ENCODE measurements around the gene ZNG1B.

DNA sequence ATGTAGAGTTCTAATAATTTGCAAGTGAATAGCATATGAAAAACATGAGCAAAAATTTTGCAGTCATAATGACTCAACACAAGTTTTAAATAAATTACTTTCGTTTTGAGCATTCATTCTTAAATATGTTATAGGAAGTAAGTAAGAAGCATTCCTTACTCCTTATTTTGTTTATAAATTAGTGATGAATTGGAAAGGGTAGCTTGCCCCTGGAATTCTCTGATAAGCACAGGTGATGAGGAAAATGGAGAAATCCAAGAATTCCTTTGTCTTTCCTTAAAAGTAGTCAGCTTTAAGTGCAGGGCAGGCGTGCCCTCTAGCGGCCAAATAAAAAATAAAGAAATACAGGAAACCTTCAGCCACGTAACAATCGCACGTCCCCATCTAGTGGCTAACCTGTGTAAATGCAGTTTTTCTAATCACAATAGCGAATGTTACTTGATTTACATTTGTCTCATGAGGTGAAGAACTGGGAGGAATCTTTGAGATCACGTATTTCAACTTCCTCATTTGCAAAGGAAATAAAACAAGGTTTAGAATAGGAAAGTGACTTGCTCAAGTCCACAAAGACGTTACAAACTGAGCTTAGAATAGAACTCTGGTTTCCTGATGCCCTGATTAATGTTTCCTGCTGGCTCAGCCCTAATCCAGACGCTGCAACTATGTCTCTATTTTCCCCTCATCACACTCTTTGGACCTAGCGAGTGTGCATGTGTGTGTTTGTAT, 47.2 kb upstream of the ZNG1B start:
- no peak for TF ChIP-seq EZH2 (IDR thresholded peaks at IDR 0.05; ENCODE audit: borderline replicate concordance, low read length)
- TF ChIP-seq, protein P1, sequence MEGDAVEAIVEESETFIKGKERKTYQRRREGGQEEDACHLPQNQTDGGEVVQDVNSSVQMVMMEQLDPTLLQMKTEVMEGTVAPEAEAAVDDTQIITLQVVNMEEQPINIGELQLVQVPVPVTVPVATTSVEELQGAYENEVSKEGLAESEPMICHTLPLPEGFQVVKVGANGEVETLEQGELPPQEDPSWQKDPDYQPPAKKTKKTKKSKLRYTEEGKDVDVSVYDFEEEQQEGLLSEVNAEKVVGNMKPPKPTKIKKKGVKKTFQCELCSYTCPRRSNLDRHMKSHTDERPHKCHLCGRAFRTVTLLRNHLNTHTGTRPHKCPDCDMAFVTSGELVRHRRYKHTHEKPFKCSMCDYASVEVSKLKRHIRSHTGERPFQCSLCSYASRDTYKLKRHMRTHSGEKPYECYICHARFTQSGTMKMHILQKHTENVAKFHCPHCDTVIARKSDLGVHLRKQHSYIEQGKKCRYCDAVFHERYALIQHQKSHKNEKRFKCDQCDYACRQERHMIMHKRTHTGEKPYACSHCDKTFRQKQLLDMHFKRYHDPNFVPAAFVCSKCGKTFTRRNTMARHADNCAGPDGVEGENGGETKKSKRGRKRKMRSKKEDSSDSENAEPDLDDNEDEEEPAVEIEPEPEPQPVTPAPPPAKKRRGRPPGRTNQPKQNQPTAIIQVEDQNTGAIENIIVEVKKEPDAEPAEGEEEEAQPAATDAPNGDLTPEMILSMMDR (conservative IDR thresholded peaks at IDR 0.05 in 1 of 2, IDR thresholded peaks at IDR 0.05 in 1 of 2; ENCODE audit: extremely low read depth in 1 of 2, insufficient read depth in 1 of 2, low read depth in 1 of 2, low read length in 2 of 2): peak; percentile 93 to 96

Measured in mammary epithelial cell (primary cell).